ENCODE results near the gene IRS1. TPM values are rescaled to one million over a fixed set of nuclear protein-coding genes. Genes with fewer than 3 reads are reported as not detected.

The IRS1 gene
- total RNA-seq, 3 donors from 2014 or later = 8.1 to 29.0 (median 13.5) TPM

GRCh38 chr2:226831266-226831665, 31.6 kb upstream of the IRS1 start:
- Histone ChIP-seq H3K4me1 (ENCODE audit: low read depth) (peaks cover 9% of the 10 kb centered on the region), H3K36me3 (ENCODE audit: low read depth) (no peaks in the 10 kb centered on the region), H3K4me3 (no peak overlapping the region), H3K9me3 (no peaks in the 10 kb centered on the region)
- no peak for TF ChIP-seq CTCF (IDR thresholded peaks at IDR 0.05)
- no peak for ATAC-seq
- intact Hi-C loops (cut with DNase I, micrococcal nuclease) = no loop called here
- no peak for DNase-seq

- ATAC-seq (no peak), DNase-seq (no peak)
- no peaks in the 10 kb centered on the region for H3K36me3 ChIP-seq (ENCODE audit: low read depth)
- H3K4me1 ChIP-seq (ENCODE audit: low read depth) = peaks cover 5% of the 10 kb centered on the region
- intact Hi-C loops (cut with DNase I, micrococcal nuclease) = no loop called here
- no peak for TF ChIP-seq CTCF (IDR thresholded peaks at IDR 0.05)
- H3K4me3 ChIP-seq = no peak overlapping the region
- H3K9me3 ChIP-seq = no peaks in the 10 kb centered on the region
Measured at GRCh38 chr2:226829721-226830631, 30.4 kb upstream of the IRS1 start.

GRCh38 chr2:226828191-226828590, 28.6 kb upstream of the IRS1 start:
- no peak for TF ChIP-seq CTCF (IDR thresholded peaks at IDR 0.05)
- Histone ChIP-seq H3K4me3 (no peak overlapping the region), H3K4me1 (ENCODE audit: low read depth) (no peaks in the 10 kb centered on the region), H3K9me3 (no peaks in the 10 kb centered on the region), H3K36me3 (ENCODE audit: low read depth) (no peaks in the 10 kb centered on the region)
- intact Hi-C loops (cut with DNase I, micrococcal nuclease) = no loop called here
- DNase-seq = no peak
- ATAC-seq = no peak

GRCh38 chr2:226825056-226825455, 25.4 kb upstream of the IRS1 start:
- Histone ChIP-seq H3K36me3 (ENCODE audit: low read depth) (no peaks in the 10 kb centered on the region), H3K4me3 (no peak overlapping the region), H3K9me3 (no peaks in the 10 kb centered on the region), H3K4me1 (ENCODE audit: low read depth) (no peaks in the 10 kb centered on the region)
- no peak for DNase-seq
- intact Hi-C loops (cut with DNase I, micrococcal nuclease) = no loop called here
- ATAC-seq = no peak
- no peak for TF ChIP-seq CTCF (IDR thresholded peaks at IDR 0.05)

- Histone ChIP-seq H3K36me3 (ENCODE audit: low read depth) (no peaks in the 10 kb centered on the region), H3K9me3 (no peaks in the 10 kb centered on the region), H3K4me1 (ENCODE audit: low read depth) (no peaks in the 10 kb centered on the region), H3K4me3 (no peak overlapping the region)
- ATAC-seq (no peak), DNase-seq (no peak)
- no peak for TF ChIP-seq CTCF (IDR thresholded peaks at IDR 0.05)
- intact Hi-C loops (cut with DNase I, micrococcal nuclease) = loop anchor here in 1 of 2 donors (10.0 kb wide), 1 partner anchor 166 kb away; no protein-coding TSS in a partner anchor
Measured at GRCh38 chr2:226818930-226819329, 19.3 kb upstream of the IRS1 start.
